ENCODE data around the gene SHISA5.

Gene SHISA5

DNA sequence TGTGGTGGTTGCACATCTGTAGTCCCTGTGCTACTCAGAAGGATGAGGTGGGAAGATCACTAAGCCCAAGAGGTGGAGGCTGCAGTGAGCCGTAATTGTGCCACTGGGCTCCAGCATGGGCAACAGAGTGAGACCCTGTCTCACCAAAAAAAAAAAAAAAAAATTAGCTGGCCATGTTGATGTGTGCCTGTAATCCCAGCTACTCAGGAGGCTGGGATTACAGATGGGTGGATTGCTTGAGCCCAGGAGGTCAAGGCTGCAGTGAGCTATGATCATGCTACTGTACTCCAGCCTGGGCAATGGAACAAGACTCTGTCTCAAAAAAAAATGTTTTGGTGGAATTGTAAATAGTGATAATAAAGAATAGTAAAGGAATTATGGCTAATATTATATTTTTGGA, 47.5 kb downstream of the SHISA5 start:
- DNase-seq: no peak

GRCh38 chr3:48451270-48451669, 52.7 kb downstream of the SHISA5 start:
- no peak for DNase-seq

- peak; percentile 69 for DNase-seq
Measured at GRCh38 chr3:48446425-48447193, 57.4 kb downstream of the SHISA5 start, which contains the start of gene ATRIP. TSS of gene ATRIP (plus strand) at chr3:48446737. CDS start at chr3:48446846, 109 bp downstream.

- DNase-seq: no peak
Measured at GRCh38 chr3:48446043-48446424, 57.9 kb downstream of the SHISA5 start.

DNA sequence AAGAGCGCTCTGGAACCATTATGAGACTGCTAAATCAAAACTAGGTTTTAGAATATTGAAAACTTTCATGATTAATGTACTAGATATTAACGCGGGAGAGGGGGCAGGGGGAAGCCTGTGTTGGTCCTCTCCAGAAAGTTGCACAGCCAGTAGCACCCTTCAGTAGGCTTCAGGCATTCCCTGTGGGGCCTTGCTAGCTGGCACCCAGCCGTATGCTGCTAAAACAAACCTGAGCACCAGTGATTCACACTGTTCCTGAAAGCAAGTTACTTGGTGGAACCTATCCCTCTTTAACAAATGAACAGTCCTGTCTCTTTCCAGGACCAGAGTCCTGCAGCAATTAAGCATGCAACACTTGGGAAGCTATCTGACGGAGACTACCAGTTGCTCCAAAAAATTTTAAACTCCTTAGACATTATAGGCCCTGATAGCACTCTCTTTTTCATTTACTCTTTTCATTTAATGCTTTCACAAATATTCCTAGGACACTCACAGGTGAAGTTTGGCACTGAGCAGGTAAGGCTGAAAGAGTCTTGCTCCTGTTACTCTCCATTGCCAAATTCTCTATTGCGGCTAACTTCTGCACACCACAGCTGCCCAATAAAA, 58.6 kb downstream of the SHISA5 start:
- DNase-seq: no peak

DNA sequence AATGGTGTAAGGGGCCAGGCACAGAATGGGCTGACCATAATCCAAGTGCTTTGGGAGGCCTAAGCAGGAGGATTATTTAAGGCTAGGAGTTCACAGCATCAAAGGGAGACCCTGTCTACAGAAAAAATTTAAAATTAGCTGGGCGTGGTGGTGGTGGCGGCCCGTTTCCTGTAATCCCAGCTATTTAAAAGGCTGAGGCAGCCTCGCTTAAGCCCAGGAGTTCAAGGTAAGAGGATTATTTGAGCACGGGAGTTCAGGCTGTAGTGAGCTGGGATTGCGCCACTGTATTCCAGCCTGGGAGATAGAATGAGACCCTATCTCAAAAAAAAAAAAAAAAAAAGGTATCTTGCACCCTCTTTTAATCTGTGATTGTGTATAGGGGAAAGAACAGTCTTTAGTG, 62.0 kb downstream of the SHISA5 start:
- DNase-seq: no peak

DNA sequence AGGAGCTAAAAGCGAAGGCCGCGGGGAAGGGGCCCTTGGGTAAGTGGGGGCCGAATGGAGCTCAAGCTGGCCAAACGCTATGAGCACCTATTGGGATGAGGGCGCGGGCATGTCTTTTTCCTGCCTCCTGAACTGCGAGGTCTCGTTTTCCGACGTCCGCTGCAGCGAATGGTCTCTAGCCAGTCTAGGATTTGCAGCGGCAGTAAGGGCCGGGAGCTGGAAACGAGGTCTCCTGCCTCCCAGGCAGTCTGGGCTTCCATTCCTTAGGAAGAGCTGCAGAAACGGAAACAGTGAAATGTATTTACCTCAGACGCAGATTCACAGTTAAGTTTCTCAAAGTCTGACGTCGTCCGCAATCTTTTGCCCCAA, 63.4 kb downstream of the SHISA5 start:
- DNase-seq: no peak

DNA sequence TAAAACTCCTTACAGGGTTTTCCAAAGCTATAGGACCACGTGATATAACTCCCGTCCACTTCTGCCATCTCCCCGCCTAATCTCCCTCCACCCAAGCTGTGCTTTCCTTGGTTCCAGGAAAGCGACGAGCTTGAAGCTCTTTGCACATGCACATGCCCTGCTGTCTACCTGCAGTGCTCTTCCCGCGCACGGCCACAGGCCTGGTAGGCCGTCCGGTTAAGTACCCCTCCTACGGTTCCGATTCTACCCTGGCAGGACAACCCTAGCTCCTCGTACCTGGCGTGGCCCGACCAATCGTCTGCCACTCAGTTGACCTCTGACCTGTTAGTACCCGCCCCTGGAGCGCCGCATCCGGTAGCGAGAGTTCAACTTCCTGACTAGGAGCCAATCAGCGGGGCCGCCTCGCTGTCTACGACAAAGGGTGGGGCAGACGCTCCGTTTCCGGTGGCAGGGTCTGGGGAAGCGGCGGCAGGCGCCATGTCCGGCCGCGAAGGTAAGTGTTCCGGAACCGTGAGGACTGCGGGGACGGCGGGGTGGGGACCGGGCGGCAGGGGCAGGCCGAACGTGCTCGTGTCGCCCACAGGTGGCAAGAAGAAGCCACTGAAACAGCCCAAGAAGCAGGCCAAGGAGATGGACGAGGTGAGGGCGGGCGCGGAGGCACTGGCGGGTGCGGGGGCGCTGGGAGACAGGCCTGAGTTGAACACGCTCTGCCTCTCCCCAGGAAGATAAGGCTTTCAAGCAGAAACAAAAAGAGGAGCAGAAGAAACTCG, 64.0 kb downstream of the SHISA5 start, which contains the start of the genes CCDC51 and TMA7:
Gene CCDC51 (minus strand): TSS at position 300 of the 770 bp plus-strand sequence. CDS start 4,991 bp downstream, outside the sequence.
Gene TMA7 (plus strand): TSS at position 438 of the 770 bp plus-strand sequence. CDS start 40 bp downstream, at position 478.
- peak; percentile 90 for DNase-seq

- no peak for DNase-seq
Measured at GRCh38 chr3:48437812-48438211, 66.2 kb downstream of the SHISA5 start.

DNA sequence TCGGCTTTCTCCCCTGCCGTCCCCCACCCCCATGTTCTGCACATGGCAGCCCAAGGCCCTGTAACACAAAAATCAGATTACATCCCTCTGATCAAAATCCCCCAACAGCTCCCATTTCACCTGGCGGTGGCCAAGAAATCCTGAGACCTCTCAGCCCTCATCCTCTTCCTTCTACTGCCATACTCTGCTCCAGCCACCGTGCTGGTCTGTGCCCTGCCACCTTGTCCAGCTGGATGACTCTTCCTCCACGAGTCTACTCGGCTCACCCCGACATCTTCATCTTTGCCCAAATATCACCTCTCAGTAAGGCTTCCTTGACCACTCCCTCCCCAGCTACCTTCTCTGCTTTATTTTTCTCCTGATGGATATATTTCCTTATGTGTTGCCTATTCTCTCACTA, 67.1 kb downstream of the SHISA5 start:
- no peak for DNase-seq

- no peak for DNase-seq
Measured at GRCh38 chr3:48436477-48436787, 67.5 kb downstream of the SHISA5 start.

GRCh38 chr3:48435774-48436476, 68.0 kb downstream of the SHISA5 start:
- DNase-seq: peak; percentile 58

DNA sequence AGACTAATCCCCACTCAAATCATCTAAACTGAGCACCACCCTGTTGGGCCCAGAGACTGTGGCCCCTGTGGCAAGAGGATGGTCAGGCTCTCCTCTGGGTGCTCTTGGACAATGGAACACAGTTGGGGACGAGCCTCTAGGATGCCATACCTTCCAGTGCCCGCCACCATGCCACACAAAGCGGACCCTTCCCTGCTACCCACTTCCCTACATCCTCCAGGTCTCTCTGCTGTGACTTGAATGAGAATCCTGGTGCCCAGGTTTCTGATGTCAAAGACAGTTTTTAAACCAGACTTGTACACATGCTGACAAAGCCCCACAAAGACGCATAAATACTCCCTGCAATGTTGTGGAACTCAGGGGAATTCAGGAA, 68.8 kb downstream of the SHISA5 start:
- DNase-seq: no peak

DNA sequence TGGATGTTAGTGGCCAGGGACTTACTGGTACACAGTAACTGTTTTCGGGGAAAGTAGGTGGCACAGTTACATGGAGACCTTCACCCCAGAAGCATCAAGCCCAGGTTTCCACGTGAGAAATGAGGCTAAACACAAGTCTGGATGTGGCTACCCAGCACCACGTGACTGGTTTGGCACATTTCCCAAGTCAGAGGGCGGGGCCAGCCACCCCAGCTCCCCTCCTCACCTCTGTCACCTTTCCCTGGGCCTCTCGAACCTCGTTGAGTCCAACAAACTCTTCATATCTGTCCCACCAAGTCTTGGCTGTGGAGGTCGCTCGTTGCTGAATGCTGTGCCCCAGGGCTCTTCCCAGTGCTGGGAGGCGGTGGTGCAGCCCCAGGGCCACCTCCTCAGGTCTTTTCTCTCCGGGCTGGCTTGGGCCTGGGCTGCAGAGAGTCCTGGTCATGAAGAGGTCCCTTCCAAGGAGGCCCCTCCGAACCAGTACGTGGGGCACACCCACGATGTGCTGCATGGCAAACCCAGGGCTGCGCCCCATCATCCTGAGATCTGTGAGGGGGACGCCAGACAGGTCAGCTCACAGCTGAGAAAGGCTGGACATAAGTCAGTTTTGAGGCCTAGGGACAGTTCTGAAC, 69.3 kb downstream of the SHISA5 start:
- DNase-seq: no peak

GRCh38 chr3:48433472-48434118, 70.4 kb downstream of the SHISA5 start:
- no peak for DNase-seq

- no peak for DNase-seq
Measured at GRCh38 chr3:48432411-48433371, 71.3 kb downstream of the SHISA5 start.

DNA sequence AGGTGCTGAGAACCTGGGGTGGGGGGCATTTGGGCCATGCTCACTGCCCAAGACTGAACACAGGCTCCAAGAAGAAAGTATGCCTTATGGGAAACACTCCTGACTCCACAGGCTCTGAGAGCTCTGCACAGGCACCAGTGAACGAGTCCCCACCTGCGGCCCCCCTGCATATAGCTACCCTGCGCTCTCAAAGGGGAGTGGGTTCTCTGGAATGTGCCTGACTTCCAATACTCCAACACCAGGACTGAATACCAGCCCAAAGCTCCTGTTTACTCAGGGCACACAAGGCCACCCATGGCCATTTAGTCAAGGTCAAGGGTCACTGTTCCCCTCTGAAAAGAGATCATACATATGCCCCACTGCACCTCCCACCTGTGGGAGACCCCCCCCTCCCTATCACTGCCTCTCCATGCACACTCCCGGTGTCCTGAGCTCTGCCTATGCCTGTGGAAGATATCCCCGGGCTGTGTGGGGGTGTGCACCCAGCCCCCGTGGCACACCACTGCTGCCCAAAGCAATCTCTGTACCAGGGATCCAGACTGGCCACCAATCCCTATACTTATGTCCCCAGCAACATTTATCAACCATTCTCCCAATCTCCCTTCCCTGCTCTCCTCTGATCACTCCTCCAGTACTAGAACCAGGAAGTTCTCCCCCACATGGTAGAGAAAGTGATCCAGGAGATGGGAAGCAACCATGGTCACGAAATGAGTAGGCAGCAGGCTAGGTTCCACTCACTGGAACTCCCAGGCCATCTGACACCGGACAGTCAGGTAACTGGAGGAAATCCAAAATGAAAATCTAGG, 72.5 kb downstream of the SHISA5 start:
- no peak for DNase-seq

GRCh38 chr3:48430708-48431101, 73.3 kb downstream of the SHISA5 start:
- DNase-seq: no peak

DNA sequence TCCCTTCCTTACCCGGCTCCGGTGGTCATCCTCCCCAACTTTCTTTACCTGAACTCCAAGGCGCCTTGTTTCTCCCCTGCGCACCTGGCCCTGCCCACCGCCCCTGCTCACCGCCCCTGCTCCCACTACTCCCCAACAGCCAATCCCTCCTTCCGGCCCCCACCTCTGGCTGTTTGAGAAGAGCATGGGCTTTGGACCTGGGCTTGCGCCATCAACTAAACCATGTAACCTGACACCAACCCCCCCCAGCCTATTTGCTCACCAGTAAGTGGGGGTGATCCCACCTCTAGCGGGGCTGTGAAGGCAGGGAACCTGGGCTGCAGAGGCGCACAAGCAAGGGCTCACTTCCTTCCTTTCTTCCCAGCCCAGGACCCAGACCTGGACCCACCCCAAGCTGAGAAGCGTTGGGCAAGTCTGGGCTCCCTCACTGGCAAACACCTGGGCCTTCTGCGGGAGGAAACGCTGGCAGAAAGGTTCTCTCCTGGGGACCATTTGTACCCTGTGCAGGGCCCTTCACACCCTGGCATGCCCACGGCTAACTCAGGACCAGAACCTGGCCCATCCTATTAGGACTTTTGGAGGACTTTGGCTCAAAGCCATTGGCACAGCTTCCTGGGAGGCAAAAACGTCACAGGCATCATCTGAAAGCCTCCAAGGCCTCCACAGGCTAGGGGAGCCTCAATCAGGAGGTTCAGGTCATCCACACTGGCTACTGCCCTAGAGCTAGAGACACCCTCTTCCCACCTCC, 73.8 kb downstream of the SHISA5 start, which contains the start of gene PLXNB1:
Gene PLXNB1 (minus strand): TSS at position 127 of the 748 bp plus-strand sequence. CDS start 5,475 bp downstream, outside the sequence.
- peak; percentile 66 for DNase-seq
